Upper lobe of left lung (tissue), 4 donors: ENCODE results near the gene GGT7.

Experiments used
- EP300 ChIP-seq, 4 donors: sonication (generic); formaldehyde crosslinking; IDR thresholded peaks; one replicate each; pipeline ENCODE4 v1.5.1; 2017; ENCODE audit warnings: antibody characterized with exemption in 4 of 4, control low read depth in 2 of 4
- POLR2A ChIP-seq, 4 donors: fragments of 450-650 bp; IDR thresholded peaks; one replicate each; pipeline ENCODE4 v1.5.1; 2016 to 2017; ENCODE audit warnings: antibody characterized with exemption in 4 of 4, mild to moderate bottlenecking in 2 of 4
- POLR2AphosphoS5 ChIP-seq, 2 donors: sonication (generic); formaldehyde crosslinking; IDR thresholded peaks; one replicate each; pipeline ENCODE4 v1.5.1; 2017; ENCODE audit warnings: antibody characterized with exemption in 2 of 2
- TF ChIP-seq, protein P1 (sequence below), 6 experiments: fragments of 450-650 bp in 4 of 6; fragments of 200-600 bp in 2 of 6; sonication (generic) in 2 of 6; IDR thresholded peaks; one replicate each; pipeline ENCODE4 v1.5.1; 2016 to 2019; ENCODE audit warnings: antibody characterized with exemption in 6 of 6

DNA sequence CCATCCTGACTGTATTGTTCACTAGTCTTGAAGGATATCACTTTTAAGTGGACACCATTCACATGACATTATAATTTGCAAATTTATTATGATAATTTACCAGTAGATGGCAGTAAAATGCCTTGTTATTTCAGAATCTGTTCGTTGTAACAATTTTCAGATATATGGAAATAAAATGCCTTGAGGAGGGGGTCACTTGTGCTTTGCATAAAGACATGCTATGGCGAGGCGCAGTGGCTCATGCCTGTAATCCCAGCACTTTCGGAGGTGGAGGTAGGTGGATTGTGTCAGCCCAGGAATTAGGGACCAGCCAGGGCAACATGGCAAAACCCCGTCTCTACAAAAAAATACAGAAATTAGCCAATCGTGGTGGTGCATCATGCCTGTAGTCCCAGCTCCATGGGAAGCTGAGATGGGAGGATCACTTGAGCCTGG is 38.2 kb downstream of the GGT7 start:
- TF ChIP-seq, protein P1, sequence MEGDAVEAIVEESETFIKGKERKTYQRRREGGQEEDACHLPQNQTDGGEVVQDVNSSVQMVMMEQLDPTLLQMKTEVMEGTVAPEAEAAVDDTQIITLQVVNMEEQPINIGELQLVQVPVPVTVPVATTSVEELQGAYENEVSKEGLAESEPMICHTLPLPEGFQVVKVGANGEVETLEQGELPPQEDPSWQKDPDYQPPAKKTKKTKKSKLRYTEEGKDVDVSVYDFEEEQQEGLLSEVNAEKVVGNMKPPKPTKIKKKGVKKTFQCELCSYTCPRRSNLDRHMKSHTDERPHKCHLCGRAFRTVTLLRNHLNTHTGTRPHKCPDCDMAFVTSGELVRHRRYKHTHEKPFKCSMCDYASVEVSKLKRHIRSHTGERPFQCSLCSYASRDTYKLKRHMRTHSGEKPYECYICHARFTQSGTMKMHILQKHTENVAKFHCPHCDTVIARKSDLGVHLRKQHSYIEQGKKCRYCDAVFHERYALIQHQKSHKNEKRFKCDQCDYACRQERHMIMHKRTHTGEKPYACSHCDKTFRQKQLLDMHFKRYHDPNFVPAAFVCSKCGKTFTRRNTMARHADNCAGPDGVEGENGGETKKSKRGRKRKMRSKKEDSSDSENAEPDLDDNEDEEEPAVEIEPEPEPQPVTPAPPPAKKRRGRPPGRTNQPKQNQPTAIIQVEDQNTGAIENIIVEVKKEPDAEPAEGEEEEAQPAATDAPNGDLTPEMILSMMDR (IDR thresholded peaks at IDR 0.05) = peak in 3 of 6 experiments; percentile 32 to 53 (median 41)
- TF ChIP-seq POLR2AphosphoS5 (IDR thresholded peaks at IDR 0.05) (no peak), POLR2A (IDR thresholded peaks at IDR 0.05) (no peak), EP300 (IDR thresholded peaks at IDR 0.05) (no peak)
